Calu3 (cell line): ENCODE results near the gene CFAP77. TPM values are rescaled to one million over a fixed set of nuclear protein-coding genes. Genes with fewer than 3 reads are reported as not detected.
A peak's percentile ranks its signal among the peaks of the same experiment; 100 is the strongest.

ENCODE experiments used
- BruUV-seq: library from RNA; stranded (reverse); fragments of 400-500 nt; replicated peaks from 2 replicates; lab custom pipeline; 2021; lab: Mats Ljungman, UMichigan
- CTCF ChIA-PET: fragments of 300-600 bp; sonication (Branson Sonifier 250); formaldehyde crosslinking; loops from one replicate; lab custom pipeline; 2022; ENCODE audit warnings: antibody characterized with exemption; lab: Charles Lee
- DNase-seq: peaks from one replicate; pipeline ENCODE4 v3.0.0; 2022
- H3K27ac Mint-ChIP-seq: one replicate; pipeline ENCODE4 v1.8.0; 2022; ENCODE audit warnings: mixed read lengths; ENCODE audit not compliant: unreplicated experiment
- H3K27me3 Mint-ChIP-seq: one replicate; pipeline ENCODE4 v1.8.0; 2022; ENCODE audit warnings: mixed read lengths; ENCODE audit not compliant: unreplicated experiment
- H3K36me3 Mint-ChIP-seq: one replicate; pipeline ENCODE4 v1.8.0; 2022; ENCODE audit warnings: mild to moderate bottlenecking, moderate library complexity, mixed read lengths; ENCODE audit not compliant: insufficient read depth, unreplicated experiment
- H3K4me1 Mint-ChIP-seq: one replicate; pipeline ENCODE4 v1.8.0; 2022; ENCODE audit warnings: mild to moderate bottlenecking, low read depth, mixed read lengths; ENCODE audit not compliant: unreplicated experiment
- H3K4me3 Mint-ChIP-seq: one replicate; pipeline ENCODE4 v1.8.0; 2022; ENCODE audit warnings: mild to moderate bottlenecking, low read depth, moderate library complexity, mixed read lengths; ENCODE audit not compliant: unreplicated experiment
- H3K9me3 Mint-ChIP-seq: one replicate; pipeline ENCODE4 v1.8.0; 2022; ENCODE audit warnings: low read depth, mixed read lengths; ENCODE audit not compliant: unreplicated experiment
- intact Hi-C: fragments of 100-400 bp; cut with micrococcal nuclease; formaldehyde crosslinking; loops from one replicate; pipeline ENCODE4 v1.10.0; 2022; ENCODE audit not compliant: unreplicated experiment
- total RNA-seq: library from RNA; stranded (reverse); gene quantifications from 2 replicates; pipeline ENCODE4 v1.2.3, GENCODE V29; 2022
- TF ChIP-seq, protein P1 (sequence below): fragments of 200-600 bp; IDR thresholded peaks from one replicate; pipeline ENCODE4 v1.8.0; 2022; ENCODE audit warnings: antibody characterized with exemption; ENCODE audit not compliant: unreplicated experiment

CFAP77 gene
- total RNA-seq, 1 experiment from 2014 or later = not detected

GRCh38 chr9:132404228-132404881, 5.7 kb upstream of the CFAP77 start:
- CTCF ChIA-PET = interaction anchor here (0.6 kb wide), 1 partner anchor 39 kb away, joined by 3 read pairs; no protein-coding TSS in a partner anchor
- Mint-ChIP-seq H3K27ac (no peak overlapping the region), H3K9me3 (no peaks in the 10 kb centered on the region), H3K4me1 (peaks cover 28% of the 10 kb centered on the region), H3K4me3 (no peak overlapping the region), H3K27me3 (no peaks in the 10 kb centered on the region), H3K36me3 (peaks cover 33% of the 10 kb centered on the region)
- DNase-seq = no peak
- intact Hi-C loops = no loop called here
- TF ChIP-seq, protein P1, sequence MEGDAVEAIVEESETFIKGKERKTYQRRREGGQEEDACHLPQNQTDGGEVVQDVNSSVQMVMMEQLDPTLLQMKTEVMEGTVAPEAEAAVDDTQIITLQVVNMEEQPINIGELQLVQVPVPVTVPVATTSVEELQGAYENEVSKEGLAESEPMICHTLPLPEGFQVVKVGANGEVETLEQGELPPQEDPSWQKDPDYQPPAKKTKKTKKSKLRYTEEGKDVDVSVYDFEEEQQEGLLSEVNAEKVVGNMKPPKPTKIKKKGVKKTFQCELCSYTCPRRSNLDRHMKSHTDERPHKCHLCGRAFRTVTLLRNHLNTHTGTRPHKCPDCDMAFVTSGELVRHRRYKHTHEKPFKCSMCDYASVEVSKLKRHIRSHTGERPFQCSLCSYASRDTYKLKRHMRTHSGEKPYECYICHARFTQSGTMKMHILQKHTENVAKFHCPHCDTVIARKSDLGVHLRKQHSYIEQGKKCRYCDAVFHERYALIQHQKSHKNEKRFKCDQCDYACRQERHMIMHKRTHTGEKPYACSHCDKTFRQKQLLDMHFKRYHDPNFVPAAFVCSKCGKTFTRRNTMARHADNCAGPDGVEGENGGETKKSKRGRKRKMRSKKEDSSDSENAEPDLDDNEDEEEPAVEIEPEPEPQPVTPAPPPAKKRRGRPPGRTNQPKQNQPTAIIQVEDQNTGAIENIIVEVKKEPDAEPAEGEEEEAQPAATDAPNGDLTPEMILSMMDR = no peak
- BruUV-seq = no TSS peak

DNA sequence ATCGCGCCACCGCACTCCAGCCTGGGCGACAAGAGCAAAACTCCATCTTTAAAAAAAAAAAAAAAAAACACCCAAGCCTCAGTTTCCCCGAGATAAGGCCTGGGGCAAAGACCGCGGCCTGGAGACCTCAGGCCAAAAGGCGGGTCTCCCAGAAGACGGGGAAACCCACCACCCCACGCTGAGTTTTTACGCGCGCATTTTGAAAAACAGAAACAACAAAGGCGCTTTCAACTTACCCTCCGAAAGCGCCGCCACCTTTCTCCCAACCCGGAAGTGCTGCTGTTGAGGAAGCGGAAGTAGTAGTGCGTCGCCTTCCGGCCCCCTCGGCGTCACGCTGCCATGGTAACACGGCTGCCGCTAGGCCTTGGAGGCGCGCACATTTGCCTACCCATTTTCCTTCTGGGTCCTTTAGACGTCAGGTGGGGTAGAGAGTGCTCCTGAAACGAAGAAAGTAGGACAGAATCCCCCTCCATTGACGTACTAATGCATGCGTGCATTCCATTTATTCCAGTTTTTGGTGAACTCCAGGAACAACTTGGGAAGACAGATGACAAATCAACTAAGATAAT, 3.4 kb upstream of the CFAP77 start, which contains the start of gene TTF1:
Gene TTF1 (minus strand): TSS at position 287 of the 569 bp plus-strand sequence. CDS start 4,019 bp downstream, outside the sequence.
- H3K4me1 Mint-ChIP-seq = peaks cover 28% of the 10 kb centered on the region
- CTCF ChIA-PET = no interaction called here
- peak; percentile 83 for DNase-seq
- TF ChIP-seq, protein P1 = no peak
- no peaks in the 10 kb centered on the region for H3K9me3 Mint-ChIP-seq
- BruUV-seq = no TSS peak
- no peaks in the 10 kb centered on the region for H3K27me3 Mint-ChIP-seq
- peaks cover 22% of the 10 kb centered on the region for H3K36me3 Mint-ChIP-seq
- intact Hi-C loops = no loop called here
- peak within 1 kb of the TSS; percentile 81 for H3K4me3 Mint-ChIP-seq
- peak within 1 kb of the TSS; percentile 86 for H3K27ac Mint-ChIP-seq

GRCh38 chr9:132407196-132407595, 2.8 kb upstream of the CFAP77 start:
- no peaks in the 10 kb centered on the region for H3K27me3 Mint-ChIP-seq
- intact Hi-C loops = no loop called here
- H3K36me3 Mint-ChIP-seq = peaks cover 17% of the 10 kb centered on the region
- peaks cover 28% of the 10 kb centered on the region for H3K4me1 Mint-ChIP-seq
- H3K4me3 Mint-ChIP-seq = peak overlapping the region; percentile 81
- H3K9me3 Mint-ChIP-seq = no peaks in the 10 kb centered on the region
- BruUV-seq = no TSS peak
- CTCF ChIA-PET = no interaction called here
- H3K27ac Mint-ChIP-seq = peak overlapping the region; percentile 86
- DNase-seq = no peak
- TF ChIP-seq, protein P1 = no peak

DNA sequence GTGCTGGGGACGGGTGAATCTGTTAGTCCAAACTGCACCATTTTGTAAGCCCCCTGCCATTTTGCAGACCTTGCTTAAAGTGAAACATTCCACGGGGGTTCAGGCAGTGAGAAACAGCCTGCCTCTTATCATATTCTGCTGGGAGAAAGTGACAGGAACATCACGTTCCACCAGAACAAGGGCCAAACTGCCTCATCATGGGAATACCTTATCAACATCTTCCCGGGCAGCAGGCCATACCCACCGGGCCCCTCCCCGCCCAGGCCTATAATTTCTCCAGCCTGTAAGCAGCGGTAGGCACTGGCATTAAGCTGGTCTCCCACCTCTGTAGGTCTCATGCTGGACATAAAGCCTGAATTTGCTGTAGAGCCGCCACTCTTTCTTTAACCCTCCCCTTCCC, 1.5 kb upstream of the CFAP77 start:
- TF ChIP-seq, protein P1 = no peak
- CTCF ChIA-PET = no interaction called here
- H3K27me3 Mint-ChIP-seq = peaks cover 8% of the 10 kb centered on the region
- H3K4me3 Mint-ChIP-seq = no peak overlapping the region
- peaks cover 28% of the 10 kb centered on the region for H3K4me1 Mint-ChIP-seq
- H3K27ac Mint-ChIP-seq = no peak overlapping the region
- H3K36me3 Mint-ChIP-seq = peaks cover 17% of the 10 kb centered on the region
- no peak for DNase-seq
- no TSS peak for BruUV-seq
- no peaks in the 10 kb centered on the region for H3K9me3 Mint-ChIP-seq
- intact Hi-C loops = no loop called here
